ENCODE measurements around the gene FANCC. TPM values are rescaled to one million over a fixed set of nuclear protein-coding genes. Genes with fewer than 3 reads are reported as not detected.

The FANCC gene
- total and polyA plus RNA-seq, 2 of the 13 experiments (the other 11 are each of a cell fraction or from before 2014, with no cell fraction given) = 7.4 to 8.6 TPM

- BruUV-seq (replicated peaks) = no TSS peak
- no peaks in the 10 kb centered on the region; a peak in 1 of 5 replicates for H3K27me3 ChIP-seq (ENCODE audit: control insufficient read depth in 1 of 2, insufficient read depth in 2 of 2, low read length in 2 of 2)
- ChIA-PET CTCF (ENCODE audit: low intra/inter-chr PET ratio, low total read pairs) (no interaction called here), POLR2A (no interaction called here)
- no peaks in the 10 kb centered on the region for H3K9me3 ChIP-seq (ENCODE audit: low read length)
- H4K20me1 ChIP-seq (ENCODE audit: insufficient read depth, low read length) = no peaks in the 10 kb centered on the region
- H3K36me3 ChIP-seq (replicated peaks in 1 of 2; ENCODE audit: control insufficient read depth in 1 of 2, insufficient read depth in 2 of 2, low read length in 2 of 2) = no peaks in the 10 kb centered on the region
- in situ Hi-C loops (cut with HindIII; ENCODE audit: extremely low pct_ligation_motif_present, low pct_unique_long_range_greater_than_20kb) = no loop called here
- no peak for ATAC-seq
- no peak overlapping the region for H3K27ac ChIP-seq (ENCODE audit: extremely low read length, insufficient read depth, low read length)
- H3K4me1 ChIP-seq (ENCODE audit: insufficient read depth, low read length) = no peaks in the 10 kb centered on the region
- no peak overlapping the region for H3K4me3 ChIP-seq (replicated peaks in 1 of 3; ENCODE audit: insufficient read depth in 1 of 3, low read depth in 2 of 3, low read length in 3 of 3)
- WGBS (ENCODE audit: low lambda C conversion rate) = 61% methylated on average over 9 of the region's 13 CpGs
- FAIRE-seq = no peak
- TF ChIP-seq IRF2 (CRISPR knock-in tag; IDR thresholded peaks at IDR 0.05) (no peak), ZNF567 (CRISPR knock-in tag; IDR thresholded peaks at IDR 0.05; ENCODE audit: borderline replicate concordance) (no peak), ZSCAN20 (CRISPR knock-in tag; IDR thresholded peaks at IDR 0.05; ENCODE audit: borderline replicate concordance) (no peak), KMT2B (CRISPR knock-in tag; IDR thresholded peaks at IDR 0.05) (no peak), ZFP36 (IDR thresholded peaks at IDR 0.05; ENCODE audit: borderline replicate concordance, low read depth, low read length, partially characterized antibody) (no peak), SOX6 (IDR thresholded peaks at IDR 0.05) (no peak), SOX6 (CRISPR knock-in tag; IDR thresholded peaks at IDR 0.05) (no peak), ZFX (CRISPR knock-in tag; IDR thresholded peaks at IDR 0.05; ENCODE audit: low read depth) (no peak), WIZ (CRISPR knock-in tag; IDR thresholded peaks at IDR 0.05) (no peak), TRIM22 (IDR thresholded peaks at IDR 0.05) (no peak), CC2D1A (CRISPR knock-in tag; IDR thresholded peaks at IDR 0.05) (no peak), HIVEP1 (CRISPR knock-in tag; IDR thresholded peaks at IDR 0.05) (no peak), ZNF292 (CRISPR knock-in tag; IDR thresholded peaks at IDR 0.05; ENCODE audit: borderline replicate concordance, low read depth) (no peak), NFKB2 (CRISPR knock-in tag; IDR thresholded peaks at IDR 0.05; ENCODE audit: borderline replicate concordance) (no peak), ZNF451 (CRISPR knock-in tag; IDR thresholded peaks at IDR 0.05) (no peak), ZNF354B (CRISPR knock-in tag; IDR thresholded peaks at IDR 0.05) (no peak), ZNF138 (CRISPR knock-in tag; IDR thresholded peaks at IDR 0.05; ENCODE audit: low read depth) (no peak), ONECUT2 (CRISPR knock-in tag; IDR thresholded peaks at IDR 0.05) (no peak), DMAP1 (CRISPR knock-in tag; IDR thresholded peaks at IDR 0.05) (no peak), ZSCAN31 (CRISPR knock-in tag; IDR thresholded peaks at IDR 0.05; ENCODE audit: low read depth) (no peak)
- no peaks in the 10 kb centered on the region for H3K79me2 ChIP-seq (ENCODE audit: insufficient read depth, low read length)
- no peak for DNase-seq (ENCODE audit: low spot score)
- H3K4me2 ChIP-seq (ENCODE audit: low read depth, low read length) = no peak overlapping the region; the same call in 1 of the 2 replicates
- intact Hi-C loops (cut with micrococcal nuclease; ENCODE audit: unreplicated experiment) = no loop called here
- H3K9ac ChIP-seq (ENCODE audit: insufficient read depth, low read depth, low read length) = no peak overlapping the region
- H2AFZ ChIP-seq (ENCODE audit: low read length) = no peak overlapping the region
Observed at GRCh38 chr9:95342571-95342970, 25.1 kb upstream of the FANCC start.
